ENCODE data around the gene ADAP1. TPM values are rescaled to one million over a fixed set of nuclear protein-coding genes. Genes with fewer than 3 reads are reported as not detected.

The ADAP1 gene
- total RNA-seq, 1 donor from 2014 or later = 32.0 TPM

DNA sequence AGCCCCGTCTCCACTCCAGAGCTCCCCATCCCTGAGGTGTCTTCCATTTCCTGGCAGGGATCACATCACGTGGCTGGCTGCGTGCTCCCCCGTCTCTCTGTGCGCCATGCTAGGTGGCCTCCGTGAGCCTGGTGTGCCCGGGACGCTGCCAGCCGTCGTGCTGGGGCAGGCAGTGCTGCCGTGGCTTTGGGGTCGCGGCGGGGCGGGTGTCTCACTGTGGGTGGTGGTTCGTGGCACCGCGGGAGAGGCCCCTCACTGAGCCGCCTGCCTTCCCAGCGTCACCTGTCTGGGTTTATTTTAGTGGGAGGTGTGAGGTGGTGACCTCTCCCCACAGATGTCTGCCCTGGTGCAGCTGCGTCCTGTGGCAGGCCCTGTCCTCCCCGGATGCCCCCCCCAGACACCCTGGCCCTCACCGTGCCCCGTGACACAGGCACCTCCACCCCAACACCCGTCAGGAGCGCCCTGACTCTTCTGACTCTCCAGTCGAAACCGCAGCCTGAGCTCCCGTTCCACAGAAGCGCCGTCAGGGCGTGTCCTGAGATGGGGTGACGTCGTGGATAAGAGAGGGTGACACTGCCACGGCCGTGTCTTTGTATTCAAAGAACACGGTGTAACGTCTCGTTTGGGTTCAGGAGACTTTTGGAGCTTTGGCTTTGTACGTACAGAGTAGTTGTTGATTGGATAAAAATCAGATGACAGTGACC, 60.2 kb downstream of the ADAP1 start:
- no peak for DNase-seq

DNA sequence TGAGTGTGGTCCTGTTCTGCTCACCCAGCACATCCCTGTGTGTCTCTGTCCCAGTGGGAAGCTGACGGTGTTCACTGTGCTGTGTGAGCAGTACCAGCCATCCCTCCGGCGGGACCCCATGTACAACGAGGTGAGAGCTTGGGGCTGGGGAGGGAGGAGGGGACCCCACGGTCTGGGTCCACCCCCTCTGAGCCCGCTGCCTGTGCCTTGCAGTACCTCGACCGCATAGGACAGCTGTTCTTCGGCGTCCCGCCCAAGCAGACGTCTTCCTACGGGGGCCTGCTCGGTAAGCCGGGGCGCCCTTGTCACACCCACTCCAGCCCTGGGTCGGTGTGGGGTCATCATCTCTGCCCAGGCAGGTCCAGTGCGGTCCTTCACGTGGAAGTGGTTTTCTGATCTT, 60.8 kb downstream of the ADAP1 start:
- no peak for DNase-seq

DNA sequence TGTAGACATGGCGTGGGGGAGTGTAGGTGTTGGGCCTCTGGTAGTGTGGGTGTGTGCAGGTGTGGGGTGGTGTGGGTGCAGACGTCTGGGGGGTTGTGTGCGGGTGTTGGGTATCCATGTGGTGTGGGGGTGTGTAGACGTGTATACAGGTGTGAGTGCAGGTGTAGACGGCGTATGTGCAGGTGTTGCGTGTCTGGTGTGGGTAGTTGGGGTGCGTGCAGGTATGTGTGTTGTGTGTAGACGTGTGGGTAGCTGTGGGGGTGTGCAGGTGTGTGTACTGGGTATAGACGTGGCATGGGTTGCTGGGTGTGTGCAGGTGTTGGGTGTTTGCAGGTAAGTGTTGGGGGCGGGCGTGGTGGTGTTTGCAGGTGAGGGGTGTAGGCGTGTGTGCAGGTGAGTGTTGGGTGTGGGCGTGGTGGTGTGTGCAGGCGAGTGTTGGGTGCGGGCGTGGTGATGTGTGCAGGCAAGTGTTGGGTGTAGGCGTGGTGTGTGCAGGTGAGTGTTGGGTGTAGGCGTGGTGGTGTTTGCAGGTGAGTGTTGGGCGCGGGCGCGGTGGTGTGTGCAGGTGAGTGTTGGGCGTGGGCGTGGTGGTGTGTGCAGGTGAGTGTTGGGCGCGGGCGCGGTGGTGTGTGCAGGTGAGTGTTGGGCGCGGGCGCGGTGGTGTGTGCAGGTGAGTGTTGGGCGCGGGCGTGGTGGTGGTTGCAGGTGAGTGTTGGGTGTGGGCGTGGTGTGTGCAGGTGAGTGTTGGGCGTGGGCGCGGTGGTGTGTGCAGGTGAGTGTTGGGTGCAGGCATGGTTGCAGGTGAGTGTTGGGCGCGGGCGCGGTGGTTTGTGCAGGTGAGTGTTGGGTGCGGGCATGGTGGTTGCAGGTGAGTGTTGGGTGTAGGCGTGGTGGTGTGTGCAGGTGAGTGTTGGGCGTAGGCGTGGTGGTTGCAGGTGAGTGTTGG, 61.6 kb downstream of the ADAP1 start:
- DNase-seq = no peak

DNA sequence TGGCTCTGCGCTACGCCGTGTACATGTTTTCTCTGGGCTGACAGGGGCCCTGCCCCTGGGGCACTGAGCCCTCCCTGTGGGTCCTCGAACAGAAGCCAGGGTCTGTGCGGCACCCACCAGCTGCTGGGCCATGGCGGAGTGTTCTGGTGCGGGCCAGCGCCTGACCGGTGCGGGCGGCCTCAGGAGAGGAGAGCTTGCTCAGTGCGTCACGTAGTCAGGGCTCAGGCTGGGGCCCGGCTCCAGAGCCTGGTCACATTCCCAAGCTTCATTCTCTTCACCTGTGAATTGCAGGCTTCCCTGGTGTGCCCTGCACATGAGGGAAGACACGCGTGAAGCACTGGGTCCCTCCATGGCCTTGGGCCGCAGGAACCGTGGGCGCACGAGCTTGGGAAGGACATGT, 62.7 kb downstream of the ADAP1 start:
- DNase-seq = no peak

- DNase-seq = no peak
Observed at GRCh38 chr7:891291-891690, 63.2 kb downstream of the ADAP1 start.

DNA sequence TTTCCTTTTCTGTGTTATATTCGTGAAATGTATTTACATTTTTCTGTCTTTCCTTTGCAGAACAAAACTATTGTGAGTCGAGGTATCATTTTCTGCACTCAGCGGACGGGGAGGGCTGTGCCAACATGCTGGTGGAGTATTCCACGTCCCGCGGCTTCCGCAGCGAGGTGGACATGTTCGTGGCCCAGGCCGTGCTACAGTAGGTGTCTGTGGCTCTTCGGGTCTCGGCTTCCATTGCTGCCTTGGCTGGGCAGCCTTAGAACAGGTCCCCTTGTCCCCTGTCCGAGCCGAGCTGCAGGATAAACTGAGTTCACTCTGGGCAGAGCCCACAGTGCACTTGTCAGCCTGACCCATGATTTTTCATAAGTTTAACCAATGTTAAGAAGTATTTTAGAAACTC, 63.6 kb downstream of the ADAP1 start:
- DNase-seq = no peak

DNA sequence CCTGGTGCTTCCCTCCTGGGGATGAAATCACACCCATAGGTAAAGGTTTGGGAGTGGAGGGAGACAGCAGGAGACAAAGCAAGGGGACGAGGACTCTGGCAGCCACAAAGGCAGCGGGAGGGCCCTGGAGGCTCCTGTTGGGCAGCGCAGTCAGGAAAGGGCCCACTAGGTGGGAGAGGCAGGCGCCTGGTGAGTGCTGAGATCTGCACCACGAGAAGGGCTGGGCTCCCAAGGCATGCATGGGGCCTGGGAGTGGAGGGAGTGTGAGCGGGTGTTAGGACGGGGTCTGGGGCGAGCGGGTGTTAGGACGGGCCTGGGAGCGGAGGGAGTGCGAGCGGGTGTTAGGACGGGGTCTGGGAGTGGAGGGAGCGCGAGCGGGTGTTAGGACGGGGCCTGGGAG, 65.1 kb downstream of the ADAP1 start:
- DNase-seq = no peak

DNA sequence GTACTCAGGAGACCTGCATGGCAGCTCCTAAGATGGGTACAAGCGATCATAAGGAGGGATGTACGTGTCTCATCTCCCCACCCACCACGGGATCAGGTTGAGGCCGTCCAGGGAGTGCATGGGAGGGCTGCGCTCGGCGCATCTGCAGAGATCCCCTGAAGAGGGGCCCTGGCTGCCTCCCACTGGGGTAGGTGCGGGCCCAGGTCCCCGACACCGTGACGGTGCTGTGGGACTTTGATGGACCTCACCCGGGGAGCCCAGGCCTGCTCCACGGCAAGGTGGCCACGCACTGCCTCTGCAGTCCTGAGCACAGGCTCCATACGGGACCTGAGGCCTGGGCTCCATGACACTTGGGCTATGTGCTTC, 65.5 kb downstream of the ADAP1 start:
- no peak for DNase-seq

GRCh38 chr7:888081-889024, 66.1 kb downstream of the ADAP1 start:
- DNase-seq = peak; percentile 54

DNA sequence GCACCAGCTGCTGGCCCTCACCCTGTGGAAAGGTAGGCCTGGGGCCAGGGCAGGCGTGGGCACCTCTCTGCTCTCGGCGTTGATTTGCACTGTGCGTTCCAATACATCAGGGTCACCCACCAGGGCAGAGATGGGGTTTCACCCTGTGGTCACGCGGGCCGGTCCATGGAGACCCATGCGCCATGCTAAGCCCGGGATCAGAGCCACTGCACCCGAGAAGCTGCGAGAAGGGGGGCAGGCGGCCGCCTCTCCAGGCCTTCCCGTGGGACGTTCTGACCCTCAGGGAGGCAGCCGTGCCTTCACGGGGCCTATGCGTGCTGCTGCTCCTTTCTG, 67.0 kb downstream of the ADAP1 start:
- no peak for DNase-seq

DNA sequence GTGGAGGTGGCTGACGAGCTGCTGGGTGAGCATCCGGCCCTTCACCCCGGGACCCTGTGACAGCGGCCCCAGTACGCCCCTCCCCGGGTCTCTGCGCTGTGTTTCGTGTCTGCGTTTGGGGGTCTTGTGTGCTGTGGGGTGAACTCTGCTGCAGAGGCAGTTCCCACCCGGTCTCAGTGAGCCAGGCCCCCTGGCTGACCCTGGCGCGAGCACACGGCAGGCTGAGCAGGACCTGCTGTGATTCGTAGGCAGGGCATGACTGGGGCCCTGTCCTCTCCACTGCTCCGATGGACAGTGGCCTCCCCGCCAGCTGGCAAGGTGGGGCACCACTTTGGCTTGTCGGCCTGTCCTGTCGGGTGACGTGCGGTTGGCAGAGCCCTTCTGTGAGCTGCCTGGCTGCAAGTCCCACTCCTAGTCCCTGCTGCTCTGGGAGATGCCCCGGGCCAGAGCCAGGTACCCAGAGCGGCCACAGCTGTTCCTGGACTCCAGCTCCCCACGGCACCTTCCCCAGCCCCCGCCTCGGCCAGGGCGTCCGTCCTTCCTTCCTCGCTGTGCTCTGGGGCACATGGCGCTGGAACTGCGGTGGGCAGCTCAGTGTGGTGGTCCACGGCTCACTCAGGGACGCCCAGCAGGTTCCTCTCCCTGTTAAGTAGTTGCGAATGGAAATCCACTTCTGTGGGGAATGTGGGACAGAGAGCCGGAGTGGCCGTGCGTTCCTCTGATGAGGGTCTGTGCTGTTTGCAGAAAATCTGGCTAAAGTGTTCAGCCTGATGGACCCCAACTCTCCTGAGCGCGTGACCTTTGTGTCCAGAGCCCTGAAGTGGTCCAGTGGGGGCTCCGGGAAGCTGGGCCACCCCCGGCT, 67.6 kb downstream of the ADAP1 start:
- DNase-seq = no peak

DNA sequence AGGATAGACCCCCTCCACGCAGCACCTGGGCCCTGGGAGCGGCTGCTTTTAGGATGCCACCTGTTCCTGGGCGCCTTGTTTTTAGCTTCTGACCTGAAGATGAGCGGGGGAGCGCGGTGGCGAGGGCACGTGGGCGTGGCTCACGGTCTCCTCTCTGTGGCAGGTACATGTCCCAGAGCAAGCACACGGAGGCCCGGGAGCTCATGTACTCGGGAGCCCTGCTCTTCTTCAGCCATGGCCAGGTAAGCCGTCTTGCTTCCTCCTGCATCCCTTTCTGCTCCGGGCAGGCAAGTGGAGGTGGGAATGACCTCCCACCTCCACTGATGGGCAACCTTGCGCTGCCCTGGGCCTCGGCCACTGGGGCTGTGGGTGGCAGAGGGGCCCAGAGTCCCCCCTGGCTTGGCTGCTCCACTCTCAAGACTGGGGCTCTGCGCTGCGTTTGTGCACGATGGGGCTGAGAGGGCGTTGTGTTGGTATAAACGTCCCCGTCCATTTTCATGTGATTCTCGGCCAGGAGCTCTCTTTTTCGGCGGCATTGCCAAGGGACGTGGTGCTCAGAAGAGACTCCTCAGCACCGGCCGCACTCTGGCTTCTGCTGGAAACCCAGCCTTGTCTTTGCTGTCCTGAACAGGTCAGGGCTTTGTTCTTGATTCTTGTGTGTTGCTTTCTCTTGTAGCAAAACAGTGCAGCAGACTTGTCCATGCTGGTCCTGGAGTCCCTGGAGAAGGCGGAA, 68.4 kb downstream of the ADAP1 start:
- no peak for DNase-seq

GRCh38 chr7:885261-885892, 69.1 kb downstream of the ADAP1 start:
- DNase-seq = no peak

- no peak for DNase-seq
Observed at GRCh38 chr7:884191-885003, 70.1 kb downstream of the ADAP1 start.

DNA sequence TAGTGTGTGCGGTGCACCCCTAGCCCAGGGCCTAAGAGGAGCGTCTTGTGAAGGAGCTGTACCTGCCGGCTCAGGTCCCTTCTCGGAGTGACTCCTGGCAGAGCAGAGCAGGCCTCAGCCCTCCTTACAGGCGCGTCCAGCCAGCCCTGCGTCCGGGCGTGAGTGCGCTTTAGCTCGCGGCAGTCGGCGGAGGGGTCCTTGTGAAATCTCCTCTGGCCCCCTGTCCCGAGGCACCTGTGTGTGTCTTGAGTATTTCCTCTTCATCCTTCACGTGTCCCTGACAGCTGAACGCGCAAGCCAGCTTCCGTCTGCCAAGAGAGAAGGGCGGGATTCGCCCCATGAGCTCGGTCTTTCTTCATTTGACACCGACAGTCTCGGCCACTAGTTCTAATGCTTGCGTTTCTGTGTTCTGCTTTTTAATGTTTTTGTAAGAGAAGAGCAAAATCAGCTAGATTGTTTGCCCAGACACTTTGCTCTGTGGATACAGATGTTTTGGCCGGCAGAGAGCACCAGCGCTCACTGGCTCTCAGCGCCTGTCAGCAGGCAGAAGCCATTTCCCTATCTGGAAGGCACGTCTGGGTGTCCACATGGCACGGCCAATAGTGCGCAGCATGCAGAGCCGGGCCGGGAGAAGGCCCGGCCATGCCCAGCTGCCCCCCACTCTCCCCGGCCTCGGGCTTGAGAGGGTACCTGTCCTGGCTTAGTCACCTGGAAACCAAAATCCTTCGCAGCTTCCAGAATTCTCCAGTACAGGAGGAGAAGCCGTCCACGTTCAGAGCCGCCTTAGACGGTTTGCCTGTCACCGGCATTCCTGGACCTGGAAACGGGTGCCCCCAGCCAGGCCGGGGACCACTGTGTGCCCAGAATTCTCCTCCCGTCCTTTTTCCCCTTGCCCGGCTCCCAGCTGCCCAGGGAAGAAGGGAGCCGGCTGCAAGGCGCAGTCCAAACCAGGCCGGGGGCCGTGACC, 71.1 kb downstream of the ADAP1 start:
- DNase-seq = no peak

- no peak for DNase-seq
Observed at GRCh38 chr7:882336-883035, 72.0 kb downstream of the ADAP1 start.

- DNase-seq = no peak
Observed at GRCh38 chr7:881441-882234, 72.8 kb downstream of the ADAP1 start.
